ENCODE results near the gene KCNK7. TPM values are rescaled to one million over a fixed set of nuclear protein-coding genes. Genes with fewer than 3 reads are reported as not detected.

Gene KCNK7
- total and polyA plus RNA-seq, 2 donors (not counting 3 experiments of a cell fraction or from before 2014, with no cell fraction given): 0.17 to 0.60 TPM

DNA sequence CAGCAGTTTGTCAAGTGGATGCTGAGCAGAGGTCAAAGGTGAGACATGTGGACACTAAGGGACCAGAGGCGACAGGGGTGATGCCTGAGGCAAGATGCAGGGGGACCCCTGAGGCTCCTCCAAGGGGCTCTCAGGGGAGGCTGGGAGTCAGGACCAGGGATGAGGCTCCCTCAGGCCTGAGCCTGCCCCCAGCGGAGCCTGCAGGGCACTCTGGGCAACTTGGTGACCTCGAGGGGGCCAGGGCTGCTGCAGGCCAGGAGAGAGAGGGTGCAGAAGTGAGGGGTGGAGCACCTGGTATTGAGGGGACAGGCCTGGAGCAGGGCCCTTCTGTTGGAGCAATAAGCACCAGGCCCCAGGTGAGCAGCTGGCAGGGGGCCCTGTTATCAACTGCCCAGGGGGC is 13.7 kb downstream of the KCNK7 start:
- no peak overlapping the region for H3K27ac ChIP-seq (ENCODE audit: insufficient read depth, low read depth, low read length)
- no peaks in the 10 kb centered on the region for H3K9me1 ChIP-seq (replicated peaks; ENCODE audit: control insufficient read depth, extremely low read depth, insufficient read depth, low read length)
- dilution Hi-C loops (cut with MboI; ENCODE audit: extremely low pct_ligation_motif_present, low sequenced_read_pairs): no loop called here
- ChIA-PET POLR2A (no interaction called here), CTCF (no interaction called here)
- H3K4me3 ChIP-seq (replicated peaks in 1 of 3; ENCODE audit: insufficient read depth in 1 of 3, low read depth in 1 of 3, low read length in 3 of 3): no peak overlapping the region
- no peak overlapping the region for H3K4me2 ChIP-seq (ENCODE audit: insufficient read depth, low read length)
- H4K20me1 ChIP-seq (replicated peaks; ENCODE audit: control insufficient read depth, extremely low read depth, insufficient read depth, low read length): no peaks in the 10 kb centered on the region
- FAIRE-seq (no peak), DNase-seq (ENCODE audit: low read depth, low spot score) (no peak)
- no TSS peak for BruUV-seq (replicated peaks)
- no peak overlapping the region for H2AFZ ChIP-seq (ENCODE audit: low read depth, low read length)
- no peaks in the 10 kb centered on the region for H3K9me3 ChIP-seq (replicated peaks; ENCODE audit: control insufficient read depth, insufficient read depth, low read length)
- no peaks in the 10 kb centered on the region for H3K79me2 ChIP-seq (ENCODE audit: control insufficient read depth, insufficient read depth, low read length)
- no peaks in the 10 kb centered on the region for H3K27me3 ChIP-seq (ENCODE audit: control insufficient read depth in 2 of 2, insufficient read depth in 2 of 2, low read length in 2 of 2)
- TF ChIP-seq EZH2 (IDR thresholded peaks at IDR 0.05; ENCODE audit: borderline replicate concordance, low read depth, low read length, severe bottlenecking) (no peak), MYC (IDR thresholded peaks at IDR 0.05; ENCODE audit: low read depth, low read length) (no peak), FOS (IDR thresholded peaks at IDR 0.05; ENCODE audit: borderline replicate concordance, insufficient read depth, low read length) (no peak)
- TF ChIP-seq, protein P1, sequence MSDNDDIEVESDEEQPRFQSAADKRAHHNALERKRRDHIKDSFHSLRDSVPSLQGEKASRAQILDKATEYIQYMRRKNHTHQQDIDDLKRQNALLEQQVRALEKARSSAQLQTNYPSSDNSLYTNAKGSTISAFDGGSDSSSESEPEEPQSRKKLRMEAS (IDR thresholded peaks at IDR 0.05; ENCODE audit: insufficient read depth, insufficient read length): no peak
- TF ChIP-seq, protein P2, sequence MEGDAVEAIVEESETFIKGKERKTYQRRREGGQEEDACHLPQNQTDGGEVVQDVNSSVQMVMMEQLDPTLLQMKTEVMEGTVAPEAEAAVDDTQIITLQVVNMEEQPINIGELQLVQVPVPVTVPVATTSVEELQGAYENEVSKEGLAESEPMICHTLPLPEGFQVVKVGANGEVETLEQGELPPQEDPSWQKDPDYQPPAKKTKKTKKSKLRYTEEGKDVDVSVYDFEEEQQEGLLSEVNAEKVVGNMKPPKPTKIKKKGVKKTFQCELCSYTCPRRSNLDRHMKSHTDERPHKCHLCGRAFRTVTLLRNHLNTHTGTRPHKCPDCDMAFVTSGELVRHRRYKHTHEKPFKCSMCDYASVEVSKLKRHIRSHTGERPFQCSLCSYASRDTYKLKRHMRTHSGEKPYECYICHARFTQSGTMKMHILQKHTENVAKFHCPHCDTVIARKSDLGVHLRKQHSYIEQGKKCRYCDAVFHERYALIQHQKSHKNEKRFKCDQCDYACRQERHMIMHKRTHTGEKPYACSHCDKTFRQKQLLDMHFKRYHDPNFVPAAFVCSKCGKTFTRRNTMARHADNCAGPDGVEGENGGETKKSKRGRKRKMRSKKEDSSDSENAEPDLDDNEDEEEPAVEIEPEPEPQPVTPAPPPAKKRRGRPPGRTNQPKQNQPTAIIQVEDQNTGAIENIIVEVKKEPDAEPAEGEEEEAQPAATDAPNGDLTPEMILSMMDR (IDR thresholded peaks at IDR 0.05; ENCODE audit: extremely low read depth in 1 of 2, insufficient read depth in 1 of 2, low read depth in 1 of 2, low read length in 2 of 2): no peak
- no peaks in the 10 kb centered on the region for H3K36me3 ChIP-seq (ENCODE audit: control insufficient read depth in 2 of 2, extremely low read depth in 1 of 2, insufficient read depth in 2 of 2, low read length in 2 of 2)
- peaks cover 7% of the 10 kb centered on the region for H3K4me1 ChIP-seq (ENCODE audit: control insufficient read depth, extremely low read depth, insufficient read depth, low read length)
- H3K9ac ChIP-seq (replicated peaks; ENCODE audit: extremely low read depth, insufficient read depth, low read length): no peak overlapping the region
- intact Hi-C loops (cut with micrococcal nuclease): no loop called here

DNA sequence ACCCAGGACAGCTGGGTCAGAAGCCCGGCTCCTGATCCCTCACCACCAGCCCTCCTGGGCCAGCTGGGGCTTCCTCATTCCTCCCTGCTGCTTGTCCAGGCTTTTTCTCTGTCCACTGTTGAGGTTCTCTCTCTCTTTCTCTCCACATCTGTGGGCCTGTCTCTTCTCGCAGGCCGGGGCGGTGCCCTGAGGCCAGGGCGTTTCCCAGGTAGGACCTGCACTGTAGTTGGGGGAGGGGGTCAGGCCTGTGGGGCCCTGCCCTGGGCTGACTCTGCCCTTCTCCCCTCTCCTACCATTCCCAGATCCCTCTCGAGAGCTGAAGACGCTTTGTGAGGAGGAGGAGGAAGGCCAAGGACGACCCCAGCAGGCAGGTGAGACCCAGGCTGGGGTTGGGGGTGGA is 14.8 kb downstream of the KCNK7 start:
- no peaks in the 10 kb centered on the region for H3K9me3 ChIP-seq (replicated peaks; ENCODE audit: control insufficient read depth, insufficient read depth, low read length)
- H3K4me3 ChIP-seq (replicated peaks in 1 of 3; ENCODE audit: insufficient read depth in 1 of 3, low read depth in 1 of 3, low read length in 3 of 3): no peak overlapping the region
- H3K4me1 ChIP-seq (ENCODE audit: control insufficient read depth, extremely low read depth, insufficient read depth, low read length): peaks cover 15% of the 10 kb centered on the region
- no peak overlapping the region for H3K27ac ChIP-seq (ENCODE audit: insufficient read depth, low read depth, low read length)
- no peaks in the 10 kb centered on the region for H3K36me3 ChIP-seq (ENCODE audit: control insufficient read depth in 2 of 2, extremely low read depth in 1 of 2, insufficient read depth in 2 of 2, low read length in 2 of 2)
- no peaks in the 10 kb centered on the region for H3K9me1 ChIP-seq (replicated peaks; ENCODE audit: control insufficient read depth, extremely low read depth, insufficient read depth, low read length)
- POLR2A ChIA-PET: no interaction called here
- H3K27me3 ChIP-seq (ENCODE audit: control insufficient read depth in 2 of 2, insufficient read depth in 2 of 2, low read length in 2 of 2): no peaks in the 10 kb centered on the region
- TF ChIP-seq GATA2 (IDR thresholded peaks at IDR 0.05; ENCODE audit: insufficient read depth, insufficient read length, low read depth, low read length) (no peak), EZH2 (IDR thresholded peaks at IDR 0.05; ENCODE audit: borderline replicate concordance, low read depth, low read length, severe bottlenecking) (no peak), FOS (IDR thresholded peaks at IDR 0.05; ENCODE audit: borderline replicate concordance, insufficient read depth, low read length) (no peak), POLR2A (IDR thresholded peaks at IDR 0.05; ENCODE audit: low read depth, low read length) (no peak), POLR2AphosphoS5 (IDR thresholded peaks at IDR 0.05; ENCODE audit: insufficient read depth, low read depth, low read length) (no peak), MYC (IDR thresholded peaks at IDR 0.05; ENCODE audit: low read depth, low read length) (no peak), JUN (IDR thresholded peaks at IDR 0.05; ENCODE audit: borderline replicate concordance, insufficient read depth, insufficient read length, low read depth) (no peak)
- TF ChIP-seq, protein P2 (IDR thresholded peaks at IDR 0.05; ENCODE audit: extremely low read depth in 1 of 2, insufficient read depth in 1 of 2, low read depth in 1 of 2, low read length in 2 of 2): no peak
- TF ChIP-seq, protein P1 (IDR thresholded peaks at IDR 0.05; ENCODE audit: insufficient read depth, insufficient read length): no peak
- H4K20me1 ChIP-seq (replicated peaks; ENCODE audit: control insufficient read depth, extremely low read depth, insufficient read depth, low read length): no peaks in the 10 kb centered on the region
- FAIRE-seq (no peak), DNase-seq (ENCODE audit: low read depth, low spot score) (no peak)
- H3K4me2 ChIP-seq (ENCODE audit: insufficient read depth, low read length): no peak overlapping the region
- BruUV-seq (replicated peaks): no TSS peak
- dilution Hi-C loops (cut with MboI; ENCODE audit: extremely low pct_ligation_motif_present, low sequenced_read_pairs): no loop called here
- no peak overlapping the region for H2AFZ ChIP-seq (ENCODE audit: low read depth, low read length)
- H3K9ac ChIP-seq (replicated peaks; ENCODE audit: extremely low read depth, insufficient read depth, low read length): no peak overlapping the region
- CTCF ChIA-PET: no interaction called here
- intact Hi-C loops (cut with micrococcal nuclease): no loop called here
- no peaks in the 10 kb centered on the region for H3K79me2 ChIP-seq (ENCODE audit: control insufficient read depth, insufficient read depth, low read length)

Measured in endothelial cell of umbilical vein (primary cell).